Stimulated activated CD8-positive, alpha-beta memory T cell treated with anti-CD3 and anti-CD28 coated beads, Interleukin-12 subunit alpha, Interleukin-12 subunit beta, amount 100 ng/mL, for 4 hours (primary cell): ENCODE data around the gene CRISP2.
"Not testable (repeated sequence)": the region's sequence is repeated elsewhere in the genome, so short reads cannot be mapped to it uniquely, and the experiment has no call there.

Experiments
- DNase-seq: peaks from one replicate; pipeline ENCODE4 v3.0.0-alpha.2; 2020; ENCODE audit warnings: low read depth

Gene CRISP2, protein sequence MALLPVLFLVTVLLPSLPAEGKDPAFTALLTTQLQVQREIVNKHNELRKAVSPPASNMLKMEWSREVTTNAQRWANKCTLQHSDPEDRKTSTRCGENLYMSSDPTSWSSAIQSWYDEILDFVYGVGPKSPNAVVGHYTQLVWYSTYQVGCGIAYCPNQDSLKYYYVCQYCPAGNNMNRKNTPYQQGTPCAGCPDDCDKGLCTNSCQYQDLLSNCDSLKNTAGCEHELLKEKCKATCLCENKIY

DNA sequence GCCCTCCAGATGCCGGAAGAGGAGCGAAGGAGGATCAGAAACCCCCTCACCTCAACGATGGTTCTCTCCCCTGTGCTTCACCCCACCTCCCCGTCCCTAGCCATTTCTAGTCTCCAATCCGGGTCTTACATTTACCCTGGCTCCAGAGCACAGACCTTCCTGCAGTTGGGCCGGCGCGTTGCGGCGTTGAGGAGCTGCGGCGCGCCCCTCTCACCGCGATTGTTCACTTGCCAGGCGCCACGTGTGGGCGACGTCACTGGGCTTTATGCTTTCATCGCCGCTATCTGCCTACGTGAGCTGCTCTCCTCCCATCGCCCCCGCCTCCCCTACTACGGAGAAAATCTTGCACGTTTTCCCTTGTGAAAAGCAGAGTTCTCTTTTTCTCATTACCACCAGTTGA lies at the start of gene CRISP2:
Gene CRISP2, minus strand, starts transcription at position 198 of the 400 bp plus-strand sequence. CDS start 4,347 bp downstream, outside the sequence.
- DNase-seq, result no peak

DNA sequence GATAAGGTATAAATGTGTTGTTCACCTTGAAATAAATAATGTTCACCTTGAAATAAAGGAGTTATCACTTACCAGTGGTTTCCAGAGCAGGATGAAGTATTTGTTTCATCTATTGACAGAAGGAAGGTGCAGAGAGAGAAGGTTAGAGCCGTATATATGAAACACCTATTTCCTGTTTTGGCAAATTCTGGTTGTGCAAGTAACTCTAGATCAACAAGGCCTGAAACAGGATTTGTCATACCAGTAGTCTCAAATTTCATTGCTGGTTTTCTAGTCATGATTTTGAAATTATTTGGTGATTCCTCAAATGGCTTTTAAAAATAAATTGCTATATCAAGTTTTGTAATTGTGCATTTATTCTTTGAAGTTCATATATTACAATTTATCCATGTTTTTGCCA lies 30.9 kb upstream of the CRISP2 start, which contains the start of gene CRISP3:
Gene CRISP3, minus strand, starts transcription at position 130 of the 400 bp plus-strand sequence. Its CDS starts 21 bp downstream, at position 109.
- DNase-seq, result no peak

DNA sequence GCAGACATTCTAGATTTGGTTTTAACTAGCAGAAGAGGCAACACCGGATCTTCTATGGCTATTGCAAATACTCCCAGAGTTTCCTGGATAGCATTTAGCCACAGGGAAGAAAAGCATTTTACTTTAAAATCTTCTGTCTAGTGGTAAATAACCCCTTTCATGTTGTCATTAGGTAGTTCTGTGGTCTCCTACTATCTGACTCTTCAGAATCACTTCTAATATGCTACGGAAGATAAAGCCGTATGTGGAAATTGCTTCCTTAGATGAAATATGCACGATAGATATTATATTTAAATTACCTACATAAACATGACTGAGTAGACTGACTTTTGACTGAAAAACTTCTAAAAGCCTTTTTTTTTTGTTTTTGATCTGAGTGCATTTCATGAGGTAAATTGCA lies 30.1 kb upstream of the CRISP2 start:
- DNase-seq, result no peak

DNA sequence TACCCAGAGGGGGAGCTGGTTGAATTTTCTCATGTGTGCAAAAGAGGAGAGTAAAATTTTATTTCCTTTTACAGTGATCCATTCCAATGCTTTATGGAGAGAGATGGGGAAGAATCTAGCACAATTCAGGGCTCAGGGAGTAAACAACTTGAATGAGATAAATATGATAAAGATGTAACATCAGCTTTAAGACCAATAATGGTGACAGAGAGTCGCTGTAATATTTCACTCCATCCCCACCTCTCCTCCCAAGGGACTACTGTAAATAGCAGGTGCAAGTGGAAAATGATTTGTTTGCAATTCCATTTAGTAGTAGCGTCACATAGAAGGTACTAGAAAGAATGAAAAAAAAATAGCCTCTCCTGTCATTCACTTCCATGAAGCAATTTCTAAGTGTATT lies 26.1 kb upstream of the CRISP2 start:
- no peak for DNase-seq

DNA sequence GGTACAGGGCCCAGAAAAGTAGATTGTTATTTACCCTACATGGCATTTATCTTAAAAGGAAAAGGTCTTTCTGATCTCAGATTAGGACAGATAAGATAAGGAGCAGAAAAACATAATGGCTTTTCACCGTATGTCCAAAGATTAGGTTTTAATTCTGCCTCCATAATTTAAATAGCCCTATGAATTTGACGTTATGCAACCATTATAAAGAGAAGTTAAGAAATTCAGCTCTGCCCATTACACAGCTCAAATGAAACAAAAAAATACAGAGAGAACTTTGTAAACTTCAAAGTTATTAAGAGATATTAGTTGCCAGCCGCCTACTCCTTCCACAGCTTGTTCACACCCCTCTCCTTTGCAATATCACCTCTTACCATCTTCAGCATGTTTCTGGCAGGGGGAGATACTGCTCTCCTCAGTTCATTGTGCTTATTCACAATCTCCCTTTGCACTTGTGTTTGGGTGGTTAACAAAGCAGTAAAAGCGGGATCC lies 22.7 kb upstream of the CRISP2 start:
- no peak for DNase-seq

DNA sequence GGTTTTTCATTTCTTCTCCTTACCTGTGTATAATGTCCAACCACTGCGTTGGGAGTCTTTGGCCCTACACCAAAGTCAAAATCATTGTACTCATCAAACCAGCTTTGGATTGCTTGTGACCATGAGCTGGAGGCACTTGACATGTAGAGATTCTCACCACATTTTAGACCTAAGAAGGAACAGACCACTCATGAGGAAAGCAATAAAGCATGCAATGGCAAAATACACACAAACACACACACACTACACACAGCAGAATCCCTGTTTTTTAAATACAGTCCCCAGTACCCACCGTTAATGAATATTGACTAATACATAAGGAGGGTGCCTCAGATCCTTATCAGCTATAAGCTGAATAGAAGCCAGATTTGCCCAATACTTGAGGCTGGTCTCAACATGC lies 20.3 kb upstream of the CRISP2 start:
- no peak for DNase-seq

DNA sequence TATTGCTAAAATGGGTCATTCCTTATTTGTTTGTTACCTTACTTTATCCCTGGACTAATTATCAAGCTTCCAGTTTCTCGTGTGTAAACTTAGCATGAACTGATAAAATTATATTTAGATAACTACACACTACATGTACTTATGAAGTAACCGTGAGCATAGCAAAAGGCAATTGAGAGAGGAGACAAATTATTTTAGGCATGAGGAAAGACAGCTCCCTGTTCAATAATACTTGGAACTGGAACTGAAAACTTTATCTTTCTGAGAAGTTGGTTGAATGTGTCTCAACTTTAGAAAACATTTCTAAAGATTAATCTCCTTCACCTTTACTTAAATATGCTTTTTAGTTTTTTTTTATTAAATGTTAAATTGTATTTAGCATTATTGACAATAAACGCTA lies 19.4 kb upstream of the CRISP2 start:
- DNase-seq, result no peak

DNA sequence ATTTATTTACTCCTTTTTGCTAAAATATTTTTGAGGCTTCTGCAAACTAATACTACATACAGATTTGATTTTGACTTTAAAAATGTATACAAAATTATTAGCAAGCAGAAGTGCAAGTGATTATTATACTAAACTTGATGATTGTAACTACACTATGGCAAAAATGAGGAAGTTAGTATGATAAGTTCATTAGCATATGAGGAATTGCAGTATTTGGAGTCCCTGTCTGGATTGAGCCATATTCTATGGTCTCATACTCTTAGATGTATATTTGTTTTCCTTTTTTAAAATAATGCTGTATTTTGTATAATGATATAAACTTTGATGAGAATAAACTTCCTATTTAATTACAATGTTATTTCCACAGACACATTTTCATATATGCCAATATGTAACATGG lies 16.9 kb upstream of the CRISP2 start:
- DNase-seq, result no peak

DNA sequence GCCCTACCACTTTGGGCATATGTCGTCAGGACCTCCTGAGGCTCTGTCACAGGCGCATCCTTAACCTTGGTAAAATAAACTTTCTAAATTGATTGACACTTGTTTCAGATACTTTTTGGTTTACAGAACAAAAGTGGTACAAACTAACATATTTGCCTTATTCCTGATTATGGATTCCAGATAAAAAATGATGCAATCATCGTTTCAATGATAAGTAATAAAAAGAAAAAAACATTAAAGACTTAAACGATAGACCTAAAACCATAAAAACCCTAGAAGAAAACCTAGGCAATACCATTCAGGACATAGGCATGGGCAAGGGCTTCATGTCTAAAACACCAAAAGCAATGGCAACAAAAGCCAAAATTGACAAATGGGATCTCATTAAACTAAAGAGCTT lies 10.6 kb upstream of the CRISP2 start:
- DNase-seq, result not testable (repeated sequence)

DNA sequence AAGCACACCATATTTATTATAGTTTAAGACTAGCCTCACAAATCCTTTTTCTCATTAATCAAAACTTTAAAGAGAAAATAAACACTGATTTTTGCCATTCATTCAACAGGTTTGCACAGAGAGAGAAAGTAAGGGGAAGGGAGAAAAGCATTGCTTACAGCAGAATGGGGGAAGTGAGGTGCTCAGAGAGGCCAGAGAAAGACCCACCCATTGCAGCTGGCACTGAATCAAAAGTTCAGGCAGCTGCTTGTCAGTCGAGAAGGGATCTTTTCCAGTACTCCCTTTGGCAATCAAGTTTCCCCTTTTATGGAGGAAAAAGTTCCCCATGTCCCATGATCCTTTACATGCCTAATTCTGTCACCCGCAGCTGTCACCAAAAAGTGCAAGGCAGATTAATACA lies 8.0 kb upstream of the CRISP2 start:
- DNase-seq, result no peak

DNA sequence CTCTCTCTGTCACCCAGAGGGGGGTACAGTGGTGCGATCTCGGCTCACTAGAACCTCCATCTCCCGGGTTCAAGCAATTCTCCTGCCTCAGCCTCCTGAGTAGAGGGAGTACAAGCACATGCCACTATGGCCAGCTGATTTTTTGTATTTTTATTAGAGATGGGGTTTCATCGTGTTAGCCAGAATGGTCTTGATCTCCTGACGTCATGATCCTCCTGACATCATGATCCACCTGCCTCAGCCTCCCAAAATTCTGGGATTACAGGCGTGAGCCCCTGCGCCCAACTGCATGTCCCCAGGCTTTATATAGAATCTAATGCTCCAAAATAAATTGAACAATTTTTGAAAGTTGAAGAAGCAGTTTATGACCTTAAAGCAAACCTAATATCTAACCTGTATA lies 7.0 kb upstream of the CRISP2 start:
- DNase-seq, result no peak

DNA sequence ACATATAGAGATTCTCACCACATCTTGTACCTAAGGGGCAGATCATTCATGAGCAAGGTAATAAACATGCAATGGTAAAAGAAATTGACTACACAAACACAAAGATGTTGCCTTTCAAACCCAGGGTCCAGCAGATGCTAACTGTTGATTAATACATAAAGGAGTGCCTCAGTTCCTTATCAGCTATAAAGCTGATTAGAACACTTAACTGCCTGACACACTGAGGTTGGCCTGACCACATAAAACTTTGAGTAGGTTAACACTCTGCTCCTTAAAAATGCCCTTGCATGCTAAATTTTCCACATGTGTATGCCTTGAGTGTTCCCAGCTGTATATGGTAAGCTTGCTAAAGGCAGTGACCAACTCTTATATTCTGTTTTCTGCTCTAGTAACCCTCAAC lies 14.9 kb downstream of the CRISP2 start:
- DNase-seq, result no peak

DNA sequence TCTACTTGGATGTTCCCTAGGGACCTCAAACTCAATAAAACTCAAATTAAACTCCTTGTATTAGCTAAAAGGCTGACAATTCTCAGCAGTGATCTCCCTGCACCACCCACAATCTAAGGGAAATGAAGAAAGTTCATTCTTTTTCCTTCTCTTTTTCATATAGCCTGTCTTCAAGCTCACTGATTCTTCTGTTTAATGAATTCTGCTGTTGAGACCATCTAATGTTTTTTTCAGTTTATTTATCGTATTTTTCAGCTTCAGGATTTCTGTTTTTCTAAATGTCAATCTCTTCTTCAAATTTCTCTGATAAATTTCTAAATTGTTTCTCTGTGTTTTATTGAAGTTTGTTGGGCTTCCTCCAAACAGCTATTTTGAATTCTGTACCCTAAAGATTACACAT lies 19.8 kb downstream of the CRISP2 start:
- no peak for DNase-seq

DNA sequence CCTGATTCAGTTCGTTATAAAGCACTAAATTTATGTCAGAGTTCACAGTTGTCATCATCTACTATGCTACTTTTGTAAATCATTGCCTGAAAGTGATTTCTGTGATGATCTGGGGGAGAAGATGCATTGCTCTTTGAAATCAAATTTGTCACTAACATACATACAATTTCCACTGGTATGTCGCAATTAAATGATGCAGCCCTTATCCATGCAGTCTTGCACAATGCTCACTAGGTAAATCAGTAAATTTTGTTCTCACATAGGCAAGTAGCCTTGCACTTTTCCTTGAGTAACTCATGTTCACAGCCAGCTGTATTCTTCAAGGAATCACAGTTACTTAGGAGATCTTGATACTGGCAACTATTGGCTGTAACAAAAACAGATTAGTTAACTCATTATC lies 20.8 kb downstream of the CRISP2 start:
- no peak for DNase-seq

DNA sequence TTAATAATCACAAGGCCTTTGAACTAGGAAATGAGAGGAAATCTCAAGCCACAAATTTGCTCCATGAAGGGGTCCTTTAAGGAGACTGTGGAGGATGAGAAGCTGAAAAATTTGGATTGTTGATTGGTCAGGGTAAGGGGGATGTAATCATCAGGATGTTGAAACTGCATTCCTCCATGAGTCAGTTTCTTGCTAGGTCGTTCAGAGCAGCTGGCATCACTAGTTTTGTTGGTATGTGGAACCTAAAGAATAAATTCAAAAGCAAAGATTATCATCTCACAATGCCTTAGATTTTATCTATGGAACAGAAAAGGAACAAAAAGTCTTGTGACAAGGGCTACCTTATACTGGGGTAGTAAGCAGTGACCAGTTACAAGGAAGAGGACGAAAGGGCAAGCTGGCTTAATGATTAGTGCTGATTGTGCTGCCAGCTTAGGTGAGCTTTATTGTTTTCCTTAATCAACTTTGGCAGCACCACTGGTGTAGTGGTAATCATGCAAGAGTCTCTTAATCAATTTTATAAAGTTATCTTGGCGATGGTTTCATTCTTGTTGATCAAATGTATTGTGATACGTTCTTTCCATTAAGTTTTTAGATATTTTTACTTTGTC lies 36.6 kb downstream of the CRISP2 start:
- no peak for DNase-seq

DNA sequence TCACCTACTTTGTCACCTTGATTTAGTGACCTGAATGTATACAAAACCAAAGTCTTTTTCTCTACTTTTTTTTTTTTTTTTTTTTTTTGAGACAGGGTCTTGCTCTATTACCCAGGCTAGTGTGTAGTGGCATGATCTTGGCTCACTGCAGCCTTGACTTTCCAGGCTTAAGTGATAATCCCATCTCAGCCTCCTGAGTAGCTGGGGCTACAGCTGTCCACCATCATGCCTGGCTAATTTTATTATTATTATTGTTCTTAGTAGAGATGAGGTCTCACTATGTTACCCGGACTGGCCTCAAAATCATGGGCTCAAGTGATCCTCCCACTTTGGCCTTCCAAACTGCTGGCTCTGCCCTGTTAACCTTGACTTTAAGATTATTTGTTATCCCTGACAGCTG lies 37.5 kb downstream of the CRISP2 start:
- no peak for DNase-seq

DNA sequence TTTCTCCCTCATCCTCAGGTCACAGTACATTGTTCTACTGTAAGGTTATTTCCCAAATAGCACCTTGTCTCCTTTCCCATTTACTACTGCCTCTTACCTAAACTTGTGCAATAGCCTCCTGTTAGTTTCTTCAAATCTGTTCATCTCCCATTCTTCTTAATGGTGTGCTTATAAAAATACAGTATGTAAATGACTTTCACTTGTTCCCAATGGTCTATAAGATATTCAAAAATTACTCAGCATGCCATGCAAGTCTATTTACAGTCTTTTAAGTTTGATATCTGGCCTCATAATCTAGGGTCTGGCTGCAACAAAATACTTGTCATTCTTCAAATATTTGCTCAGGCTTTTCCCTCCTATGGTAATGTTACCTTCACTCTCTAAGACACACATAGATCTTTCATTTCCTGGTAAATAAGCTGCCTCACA lies 45.2 kb downstream of the CRISP2 start:
- DNase-seq, result no peak

DNA sequence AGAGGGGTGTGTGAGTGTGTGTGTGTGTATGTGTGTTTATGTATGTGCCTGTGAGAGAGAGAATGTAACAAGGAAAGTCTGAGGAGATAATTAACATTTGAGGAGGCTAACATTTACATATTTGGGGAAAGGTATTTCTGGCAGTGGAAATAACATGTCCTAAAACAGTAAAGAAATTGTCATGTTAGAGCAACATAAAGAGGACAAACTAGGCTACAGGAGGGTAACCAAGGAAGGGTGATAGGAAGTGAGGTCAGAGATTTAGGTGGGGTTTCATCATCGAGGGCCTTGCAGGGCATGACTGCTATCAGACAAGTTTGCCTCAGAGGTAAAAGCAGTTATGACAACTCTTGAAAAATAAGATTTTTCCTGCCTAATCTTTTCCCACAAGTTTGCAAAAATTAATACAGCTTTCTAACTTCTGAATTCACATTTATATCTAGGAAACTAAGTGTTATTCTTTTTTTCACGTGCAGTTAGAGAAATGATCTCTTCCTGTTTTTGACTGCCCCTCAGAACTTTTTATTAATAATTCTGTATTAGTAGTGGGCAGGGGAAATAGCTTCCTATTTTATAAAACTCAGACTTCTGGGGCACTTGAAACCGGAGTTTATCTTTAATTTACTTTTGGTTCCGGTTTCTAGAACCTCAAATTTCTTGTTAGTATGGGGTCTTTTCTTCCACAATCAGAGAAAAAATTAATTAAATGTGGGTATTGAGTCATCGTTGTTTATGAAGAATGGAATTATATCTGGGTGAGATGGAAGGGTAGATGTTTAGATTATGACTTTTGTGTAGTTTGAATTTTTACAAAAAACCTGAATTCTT lies 46.2 kb downstream of the CRISP2 start:
- DNase-seq, result no peak

DNA sequence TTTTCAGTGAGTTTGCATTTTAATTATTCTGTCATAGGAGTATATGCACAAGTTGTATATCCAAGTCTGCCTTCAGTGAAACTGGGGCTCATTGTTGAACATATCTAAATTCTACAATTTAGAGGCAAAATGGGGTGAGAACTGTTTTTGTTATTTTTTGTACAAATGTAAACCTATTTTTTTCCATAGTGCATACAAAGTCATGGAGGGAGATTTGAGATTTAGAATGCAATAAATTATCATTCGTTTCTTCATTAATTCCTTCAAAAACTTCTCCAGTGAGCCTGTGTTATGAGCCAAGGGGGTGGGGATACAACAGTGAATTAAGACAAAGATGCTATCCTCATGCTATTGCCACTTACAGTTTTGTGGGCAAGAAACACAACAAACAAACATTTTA lies 46.9 kb downstream of the CRISP2 start:
- no peak for DNase-seq

DNA sequence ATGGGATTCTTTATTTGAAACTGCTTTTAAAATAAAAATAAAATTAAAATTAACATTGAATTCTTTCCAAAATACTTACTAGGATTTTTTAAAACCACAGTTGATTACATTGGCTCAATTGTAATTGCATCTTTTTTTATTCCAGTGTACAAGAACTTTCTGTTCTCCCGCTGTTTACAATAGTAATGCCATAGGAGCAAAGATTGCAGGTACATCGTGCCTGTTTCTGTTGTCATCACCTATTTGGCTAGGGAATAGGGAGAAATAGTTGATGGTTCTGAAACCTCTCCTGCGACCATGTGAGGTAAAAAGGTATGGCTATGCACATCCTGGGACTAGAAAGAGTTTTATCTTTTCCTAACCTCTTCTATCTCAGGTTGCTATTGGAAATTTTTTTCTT lies 48.5 kb downstream of the CRISP2 start:
- no peak for DNase-seq

DNA sequence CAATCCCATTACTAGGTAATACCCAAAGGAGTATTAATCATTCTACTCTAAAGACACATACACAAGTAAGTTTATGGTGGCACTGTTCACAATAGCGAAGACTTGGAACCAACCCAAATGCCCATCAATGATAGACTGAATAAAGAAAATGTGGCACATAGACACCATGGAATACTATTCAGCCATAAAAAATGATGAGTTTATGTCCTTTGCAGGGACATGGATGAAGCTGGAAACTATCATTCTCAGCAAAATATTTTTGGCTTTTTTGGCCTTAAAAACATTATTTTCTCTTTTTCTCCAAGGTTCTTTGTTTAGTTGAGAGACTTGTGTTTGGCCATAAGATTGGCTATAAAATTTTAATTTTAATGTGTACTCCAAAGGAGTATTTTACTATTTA lies 49.3 kb downstream of the CRISP2 start:
- not testable (repeated sequence) for DNase-seq

DNA sequence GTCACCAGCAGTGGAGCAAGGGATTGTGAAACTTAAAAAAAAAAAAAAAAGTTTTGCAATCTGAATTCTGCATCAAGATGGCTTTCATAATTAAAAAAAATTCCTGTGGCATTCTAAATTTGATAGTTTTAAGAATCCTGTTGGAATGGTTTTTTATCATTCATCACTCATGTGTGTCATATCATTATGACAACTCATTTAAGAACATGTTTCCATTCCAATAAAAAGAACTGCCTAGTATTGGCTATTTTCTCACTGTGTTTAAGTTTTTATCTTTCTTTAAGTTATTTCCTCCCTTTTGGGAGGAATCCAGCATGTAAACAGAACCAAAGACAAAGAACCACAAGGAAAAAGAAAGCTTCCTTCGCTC lies 50.5 kb downstream of the CRISP2 start:
- DNase-seq, result no peak
